Retinal pigment epithelial cell (primary cell): ENCODE data around the gene FNDC11.

ENCODE experiments used
- DNase-seq: peaks from one replicate; pipeline ENCODE4 v3.0.0-alpha.2; 2010; ENCODE audit warnings: low read depth
- H3K4me3 ChIP-seq: 2 replicates; pipeline ENCODE4 v1.5.1; 2011; ENCODE audit warnings: mild to moderate bottlenecking, low read length, control low read depth, moderate library complexity
- CTCF ChIP-seq: conservative IDR thresholded peaks from 2 replicates; pipeline ENCODE4 v1.5.1; 2011; ENCODE audit warnings: low read depth, low read length, control low read depth, inconsistent platforms

FNDC11 gene

GRCh38 chr20:63529180-63529860 lies 24.6 kb upstream of the FNDC11 start:
- DNase-seq, result no peak
- no peak for TF ChIP-seq CTCF
- H3K4me3 ChIP-seq, result no peak overlapping the region

GRCh38 chr20:63529861-63530787 lies 23.8 kb upstream of the FNDC11 start:
- H3K4me3 ChIP-seq, result no peak overlapping the region
- no peak for TF ChIP-seq CTCF
- DNase-seq, result no peak

GRCh38 chr20:63530788-63531160 lies 23.2 kb upstream of the FNDC11 start:
- no peak for DNase-seq
- no peak for TF ChIP-seq CTCF
- no peak overlapping the region for H3K4me3 ChIP-seq

- no peak for TF ChIP-seq CTCF
- H3K4me3 ChIP-seq, result no peak overlapping the region
- no peak for DNase-seq
These were observed 22.1 kb upstream of the FNDC11 start for GRCh38 chr20:63531686-63532448.

- no peak for TF ChIP-seq CTCF
- H3K4me3 ChIP-seq, result no peak overlapping the region
- no peak for DNase-seq
These were observed 21.4 kb upstream of the FNDC11 start for GRCh38 chr20:63532449-63532971.

GRCh38 chr20:63533388-63533787 lies 20.6 kb upstream of the FNDC11 start:
- no peak overlapping the region for H3K4me3 ChIP-seq
- TF ChIP-seq CTCF, result no peak
- no peak for DNase-seq
